Progenitor cell of endocrine pancreas (in vitro differentiated cells): ENCODE measurements around the gene FEZF1. TPM values are rescaled to one million over a fixed set of nuclear protein-coding genes. Genes with fewer than 3 reads are reported as not detected.

Experiments used
- DNase-seq: peaks from one replicate; pipeline ENCODE4 v3.0.0; 2021; ENCODE audit warnings: low spot score; ENCODE audit not compliant: unreplicated experiment
- H3K27ac Mint-ChIP-seq: 2 replicates; pipeline ENCODE4 v1.8.0; 2021; ENCODE audit warnings: mild to moderate bottlenecking, moderate library complexity, mixed read lengths
- H3K27me3 Mint-ChIP-seq: 2 replicates; pipeline ENCODE4 v1.8.0; 2021; ENCODE audit warnings: mixed read lengths
- H3K36me3 Mint-ChIP-seq: 2 replicates; pipeline ENCODE4 v1.8.0; 2022; ENCODE audit warnings: mixed read lengths; ENCODE audit not compliant: insufficient read depth
- H3K4me1 Mint-ChIP-seq: 2 replicates; pipeline ENCODE4 v1.8.0; 2021; ENCODE audit warnings: low read depth, mixed read lengths
- H3K4me3 Mint-ChIP-seq: 2 replicates; pipeline ENCODE4 v1.8.0; 2021; ENCODE audit warnings: low read depth, mild to moderate bottlenecking, moderate library complexity, mixed read lengths
- H3K9me3 Mint-ChIP-seq: 2 replicates; pipeline ENCODE4 v1.8.0; 2021; ENCODE audit warnings: low read depth, mixed read lengths
- long read RNA-seq: library from polyadenylated mRNA; unstranded; transcript quantifications from one replicate; pipeline ENCODE4 v2.0.0, GENCODE V29; 2020
- total RNA-seq: library from RNA; stranded (reverse); gene quantifications from 2 replicates; pipeline ENCODE4 v1.2.1, GENCODE V29; 2021
- TF ChIP-seq, protein P1 (sequence below): fragments of 200-600 bp; sonication (generic); IDR thresholded peaks from one replicate; pipeline ENCODE4 v1.5.0; 2021; ENCODE audit warnings: antibody characterized with exemption, mild to moderate bottlenecking; ENCODE audit not compliant: unreplicated experiment

FEZF1 gene
- total RNA-seq, result not detected in 2 replicates
- long read RNA-seq, result 0 reads

DNA sequence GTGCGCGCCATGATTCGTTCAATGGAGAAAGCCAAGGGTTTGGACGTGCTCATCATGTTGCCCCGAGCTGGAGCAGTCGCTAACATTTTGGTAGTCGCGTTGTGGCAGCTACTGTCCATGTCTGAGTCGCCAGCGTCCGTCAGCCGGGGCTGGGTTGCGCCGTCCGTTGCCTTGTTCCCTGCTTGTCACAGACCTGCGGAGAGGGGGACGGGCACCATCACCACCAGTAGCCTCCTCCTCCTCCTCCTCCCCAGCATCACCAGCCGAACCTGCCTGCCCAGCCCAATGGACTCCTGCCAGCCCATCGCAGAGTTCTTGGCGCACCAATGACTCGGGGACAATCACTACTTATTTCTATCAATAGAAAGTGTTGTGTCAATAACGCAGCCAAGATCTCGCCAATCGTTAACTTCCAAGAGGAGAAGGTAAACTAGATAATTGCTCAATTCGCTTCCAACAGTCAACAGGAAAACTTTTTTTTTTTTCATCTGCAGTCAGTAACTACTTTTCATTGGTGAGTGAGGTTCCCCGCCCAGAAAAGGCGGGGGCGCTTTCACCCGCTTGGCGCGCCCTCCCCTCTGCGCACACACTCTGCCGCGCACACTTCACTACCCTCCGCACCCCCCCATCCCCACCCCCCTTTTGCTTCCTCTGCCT, at the start of gene FEZF1:
Gene FEZF1, minus strand, starts transcription at position 432 of the 657 bp plus-strand sequence. Its CDS starts 313 bp downstream, at position 119.
- H3K36me3 Mint-ChIP-seq, result no peaks in the 10 kb centered on the region
- no peaks in the 10 kb centered on the region for H3K9me3 Mint-ChIP-seq
- TF ChIP-seq, protein P1, sequence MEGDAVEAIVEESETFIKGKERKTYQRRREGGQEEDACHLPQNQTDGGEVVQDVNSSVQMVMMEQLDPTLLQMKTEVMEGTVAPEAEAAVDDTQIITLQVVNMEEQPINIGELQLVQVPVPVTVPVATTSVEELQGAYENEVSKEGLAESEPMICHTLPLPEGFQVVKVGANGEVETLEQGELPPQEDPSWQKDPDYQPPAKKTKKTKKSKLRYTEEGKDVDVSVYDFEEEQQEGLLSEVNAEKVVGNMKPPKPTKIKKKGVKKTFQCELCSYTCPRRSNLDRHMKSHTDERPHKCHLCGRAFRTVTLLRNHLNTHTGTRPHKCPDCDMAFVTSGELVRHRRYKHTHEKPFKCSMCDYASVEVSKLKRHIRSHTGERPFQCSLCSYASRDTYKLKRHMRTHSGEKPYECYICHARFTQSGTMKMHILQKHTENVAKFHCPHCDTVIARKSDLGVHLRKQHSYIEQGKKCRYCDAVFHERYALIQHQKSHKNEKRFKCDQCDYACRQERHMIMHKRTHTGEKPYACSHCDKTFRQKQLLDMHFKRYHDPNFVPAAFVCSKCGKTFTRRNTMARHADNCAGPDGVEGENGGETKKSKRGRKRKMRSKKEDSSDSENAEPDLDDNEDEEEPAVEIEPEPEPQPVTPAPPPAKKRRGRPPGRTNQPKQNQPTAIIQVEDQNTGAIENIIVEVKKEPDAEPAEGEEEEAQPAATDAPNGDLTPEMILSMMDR, result no peak
- no peak for DNase-seq
- peak within 1 kb of the TSS; percentile 62 for H3K4me3 Mint-ChIP-seq
- H3K27me3 Mint-ChIP-seq, result peaks cover 97% of the 10 kb centered on the region
- peak within 1 kb of the TSS; percentile 59 for H3K27ac Mint-ChIP-seq
- H3K4me1 Mint-ChIP-seq, result peaks cover 19% of the 10 kb centered on the region

DNA sequence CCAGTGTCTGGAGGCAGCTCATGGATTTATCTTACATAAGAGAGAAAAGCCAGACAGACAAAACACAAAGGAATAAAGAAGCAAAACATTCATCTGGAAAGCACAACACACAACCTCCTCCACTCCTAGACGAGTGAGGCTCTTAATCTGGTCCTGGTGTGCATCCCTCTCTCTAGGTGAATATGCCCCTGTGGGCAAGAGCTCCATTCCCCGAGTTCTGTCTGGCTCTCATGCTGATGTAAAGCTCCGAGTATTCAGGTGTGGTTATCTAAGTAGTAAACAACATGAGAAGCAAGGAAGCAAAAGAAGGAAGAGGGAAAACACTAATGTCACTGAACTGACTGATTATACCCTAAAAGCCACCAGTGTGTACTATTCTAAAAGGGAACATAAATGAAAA, 47.9 kb upstream of the FEZF1 start:
- H3K27ac Mint-ChIP-seq, result no peak overlapping the region
- TF ChIP-seq, protein P1, result no peak
- H3K9me3 Mint-ChIP-seq, result no peaks in the 10 kb centered on the region
- no peak for DNase-seq
- no peak overlapping the region for H3K4me3 Mint-ChIP-seq
- H3K27me3 Mint-ChIP-seq, result peaks cover 3% of the 10 kb centered on the region
- peaks cover 8% of the 10 kb centered on the region for H3K4me1 Mint-ChIP-seq
- H3K36me3 Mint-ChIP-seq, result no peaks in the 10 kb centered on the region

DNA sequence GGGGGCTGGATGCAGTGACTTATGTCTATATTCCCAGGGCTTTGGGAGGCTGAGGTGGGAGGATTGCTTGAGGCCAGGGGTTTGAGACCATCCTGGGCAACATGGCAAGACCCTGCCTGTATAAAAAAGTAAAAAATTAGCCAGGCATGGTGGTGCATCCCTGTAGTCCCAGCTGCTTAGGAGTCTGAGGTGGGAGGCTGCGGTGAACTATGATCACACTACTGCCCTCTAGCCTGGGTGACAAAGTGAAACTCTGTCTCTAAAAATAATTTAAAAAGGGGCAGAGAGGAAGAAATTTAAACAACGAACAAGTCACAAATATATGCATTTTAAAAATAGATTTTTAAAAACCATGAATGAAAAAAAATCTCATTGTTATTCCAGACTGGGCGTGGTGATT, 46.2 kb upstream of the FEZF1 start:
- peaks cover 8% of the 10 kb centered on the region for H3K4me1 Mint-ChIP-seq
- no peak overlapping the region for H3K4me3 Mint-ChIP-seq
- TF ChIP-seq, protein P1, result no peak
- DNase-seq, result no peak
- H3K36me3 Mint-ChIP-seq, result no peaks in the 10 kb centered on the region
- peaks cover 3% of the 10 kb centered on the region for H3K27me3 Mint-ChIP-seq
- H3K9me3 Mint-ChIP-seq, result no peaks in the 10 kb centered on the region
- H3K27ac Mint-ChIP-seq, result no peak overlapping the region

DNA sequence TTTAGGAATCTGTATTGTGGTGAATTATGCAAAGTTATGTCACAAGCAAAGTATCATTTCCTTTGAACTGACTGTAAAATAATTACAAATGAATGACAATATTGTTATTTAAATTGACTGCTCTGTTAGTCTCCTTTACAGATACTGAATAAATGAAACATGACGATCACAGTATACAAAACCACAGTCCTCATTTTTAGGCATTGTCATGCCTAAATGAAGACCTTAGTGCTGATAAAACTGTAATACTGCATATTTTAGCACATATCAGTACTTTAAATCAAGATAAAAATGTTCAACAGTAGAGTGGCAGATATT, 39.7 kb upstream of the FEZF1 start:
- no peaks in the 10 kb centered on the region for H3K9me3 Mint-ChIP-seq
- H3K27ac Mint-ChIP-seq, result no peak overlapping the region
- H3K36me3 Mint-ChIP-seq, result no peaks in the 10 kb centered on the region
- H3K27me3 Mint-ChIP-seq, result no peaks in the 10 kb centered on the region
- TF ChIP-seq, protein P1, result no peak
- no peak overlapping the region for H3K4me3 Mint-ChIP-seq
- no peak for DNase-seq
- no peaks in the 10 kb centered on the region for H3K4me1 Mint-ChIP-seq

DNA sequence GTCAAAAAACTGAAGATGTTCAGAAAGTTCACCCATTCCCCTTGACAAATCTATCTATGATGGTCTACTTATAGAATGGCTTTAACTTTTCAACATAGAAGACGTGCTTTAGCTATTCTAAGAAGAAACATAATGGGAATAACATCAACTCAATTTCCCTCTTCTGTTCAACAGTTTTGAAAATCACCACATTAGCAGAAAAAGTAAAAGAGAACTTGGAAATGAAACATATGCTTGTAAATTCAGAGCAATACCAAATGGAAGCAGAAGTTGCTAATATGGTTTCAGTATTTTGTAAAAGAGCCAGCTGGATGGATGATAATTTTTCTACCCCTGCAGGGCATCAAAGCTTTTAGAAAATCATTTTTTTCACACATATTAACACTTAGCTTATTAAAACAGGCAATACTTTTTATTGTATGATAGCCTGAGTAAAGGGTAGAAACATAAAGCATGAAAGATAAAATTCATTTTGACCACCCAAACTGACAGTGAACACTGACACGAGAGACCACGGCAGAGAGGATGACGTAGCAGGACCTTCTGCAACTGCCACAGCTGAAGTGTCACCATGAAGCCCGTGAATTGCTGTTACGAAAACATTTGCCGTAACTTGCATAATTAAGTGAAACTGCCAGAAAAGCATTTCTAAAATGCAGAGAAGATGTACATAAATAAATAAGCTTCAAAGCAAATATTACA, 39.2 kb upstream of the FEZF1 start:
- Mint-ChIP-seq H3K4me1 (no peaks in the 10 kb centered on the region), H3K27ac (no peak overlapping the region), H3K36me3 (no peaks in the 10 kb centered on the region), H3K9me3 (no peaks in the 10 kb centered on the region), H3K27me3 (no peaks in the 10 kb centered on the region), H3K4me3 (no peak overlapping the region)
- no peak for DNase-seq
- TF ChIP-seq, protein P1, result no peak
